Measurements from ENCODE around the gene MAGEB17. TPM values are rescaled to one million over a fixed set of nuclear protein-coding genes. Genes with fewer than 3 reads are reported as not detected.
"Not testable (repeated sequence)": the region's sequence is repeated elsewhere in the genome, so short reads cannot be mapped to it uniquely, and the experiment has no call there.

MAGEB17 gene
- total RNA-seq, 3 donors from 2014 or later = 0.33 to 0.44 TPM; not detected in 1

- no peak for TF ChIP-seq POLR2AphosphoS5 (IDR thresholded peaks at IDR 0.05)
- TF ChIP-seq POLR2A (IDR thresholded peaks at IDR 0.05) = no peak
- TF ChIP-seq CTCF (IDR thresholded peaks at IDR 0.05) = no peak
- peaks cover 0 to 47% of the 10 kb centered on the region in 2 donors for H3K27me3 ChIP-seq
- no peak for DNase-seq (ENCODE audit: low spot score in 2 of 2)
- H3K9me3 ChIP-seq = no peaks in the 10 kb centered on the region
- intact Hi-C loops (cut with DNase I; ENCODE audit: low total_unique reads) = no loop called here
- no peak overlapping the region for H3K4me3 ChIP-seq
- H3K36me3 ChIP-seq = no peaks in the 10 kb centered on the region
- H3K4me1 ChIP-seq = no peaks in the 10 kb centered on the region
- no peak overlapping the region for H3K27ac ChIP-seq
These were observed 3.8 kb downstream of the MAGEB17 start for GRCh38 chrX:16171039-16171438.

GRCh38 chrX:16171944-16172343, 4.7 kb downstream of the MAGEB17 start:
- intact Hi-C loops (cut with DNase I; ENCODE audit: low total_unique reads) = no loop called here
- H3K27ac ChIP-seq = no peak overlapping the region

GRCh38 chrX:16172391-16172790, 5.1 kb downstream of the MAGEB17 start:
- intact Hi-C loops (cut with DNase I; ENCODE audit: low total_unique reads) = no loop called here
- Histone ChIP-seq H3K4me3 (no peak overlapping the region), H3K27ac (no peak overlapping the region), H3K36me3 (no peaks in the 10 kb centered on the region), H3K27me3 (peaks cover 0 to 42% of the 10 kb centered on the region in 2 donors), H3K4me1 (no peaks in the 10 kb centered on the region), H3K9me3 (no peaks in the 10 kb centered on the region)
- no peak for TF ChIP-seq CTCF (IDR thresholded peaks at IDR 0.05)
- no peak for TF ChIP-seq POLR2AphosphoS5 (IDR thresholded peaks at IDR 0.05)
- no peak for TF ChIP-seq POLR2A (IDR thresholded peaks at IDR 0.05)
- no peak for DNase-seq (ENCODE audit: low spot score in 2 of 2)

More at GRCh38 chrX:16171944-16172343, 4.7 kb downstream of the MAGEB17 start:
- H3K4me1 ChIP-seq = no peaks in the 10 kb centered on the region
- no peak overlapping the region for H3K4me3 ChIP-seq
- TF ChIP-seq POLR2AphosphoS5 (IDR thresholded peaks at IDR 0.05) (no peak), CTCF (IDR thresholded peaks at IDR 0.05) (no peak), POLR2A (IDR thresholded peaks at IDR 0.05) (no peak)
- DNase-seq (ENCODE audit: low spot score in 2 of 2) = no peak
- H3K36me3 ChIP-seq = no peaks in the 10 kb centered on the region
- H3K27me3 ChIP-seq = peaks cover 0 to 44% of the 10 kb centered on the region in 2 donors
- no peaks in the 10 kb centered on the region for H3K9me3 ChIP-seq

- peaks cover 0 to 15% of the 10 kb centered on the region in 2 donors for H3K27me3 ChIP-seq
- no peak for DNase-seq (ENCODE audit: low spot score in 2 of 2)
- no peak for TF ChIP-seq POLR2AphosphoS5 (IDR thresholded peaks at IDR 0.05)
- TF ChIP-seq POLR2A (IDR thresholded peaks at IDR 0.05) = no peak
- TF ChIP-seq CTCF (IDR thresholded peaks at IDR 0.05) = no peak
- H3K27ac ChIP-seq = no peak overlapping the region
- no peaks in the 10 kb centered on the region for H3K9me3 ChIP-seq
- H3K36me3 ChIP-seq = no peaks in the 10 kb centered on the region
- no peak overlapping the region for H3K4me3 ChIP-seq
- H3K4me1 ChIP-seq = no peaks in the 10 kb centered on the region
- intact Hi-C loops (cut with DNase I; ENCODE audit: low total_unique reads) = no loop called here
These were observed 8.2 kb downstream of the MAGEB17 start for GRCh38 chrX:16175329-16176061.

GRCh38 chrX:16177260-16177659, 10.0 kb downstream of the MAGEB17 start:
- Histone ChIP-seq H3K27ac (no peak overlapping the region), H3K27me3 (peaks cover 0 to 7% of the 10 kb centered on the region in 2 donors), H3K9me3 (no peaks in the 10 kb centered on the region), H3K36me3 (no peaks in the 10 kb centered on the region), H3K4me1 (no peaks in the 10 kb centered on the region), H3K4me3 (no peak overlapping the region)
- DNase-seq (ENCODE audit: low spot score in 2 of 2) = no peak
- TF ChIP-seq CTCF (IDR thresholded peaks at IDR 0.05) = no peak
- TF ChIP-seq POLR2A (IDR thresholded peaks at IDR 0.05) = no peak
- TF ChIP-seq POLR2AphosphoS5 (IDR thresholded peaks at IDR 0.05) = no peak
- intact Hi-C loops (cut with DNase I; ENCODE audit: low total_unique reads) = no loop called here

- H3K4me3 ChIP-seq; DNase-seq (ENCODE audit: low spot score in 2 of 2); H3K9me3 ChIP-seq; intact Hi-C loops (cut with DNase I; ENCODE audit: low total_unique reads); H3K27ac ChIP-seq; H3K36me3 ChIP-seq; H3K4me1 ChIP-seq: not testable (repeated sequence)
- H3K27me3 ChIP-seq = peaks cover 0 to 21% of the 10 kb centered on the region in 2 donors
These were observed 16.6 kb downstream of the MAGEB17 start for GRCh38 chrX:16183843-16184242.

Data from breast epithelium (tissue), 4 donors.